Measurements from ENCODE around the gene MTCL1. TPM values are rescaled to one million over a fixed set of nuclear protein-coding genes. Genes with fewer than 3 reads are reported as not detected.

MTCL1 gene
- total RNA-seq, 1 donor from 2014 or later: 2.9 TPM

- Mint-ChIP-seq H3K36me3 (ENCODE audit: low read depth) (no peaks in the 10 kb centered on the region), H3K27me3 (no peaks in the 10 kb centered on the region), H3K9me3 (no peaks in the 10 kb centered on the region), H3K4me3 (no peak overlapping the region), H3K4me1 (no peaks in the 10 kb centered on the region), H3K27ac (no peak overlapping the region)
- CTCF ChIA-PET: no interaction called here
- ATAC-seq (ENCODE audit: low read depth): no peak
- intact Hi-C loops (cut with micrococcal nuclease): no loop called here
- no peak for TF ChIP-seq CTCF (IDR thresholded peaks at IDR 0.05)
- DNase-seq: no peak
- POLR2A ChIA-PET: no interaction called here
Measured at GRCh38 chr18:8777846-8778245, 72.5 kb downstream of the MTCL1 start.

- ChIA-PET POLR2A (no interaction called here), CTCF (no interaction called here)
- ATAC-seq (ENCODE audit: low read depth) (no peak), DNase-seq (no peak)
- Mint-ChIP-seq H3K4me3 (no peak overlapping the region), H3K36me3 (ENCODE audit: low read depth) (no peaks in the 10 kb centered on the region), H3K27me3 (no peaks in the 10 kb centered on the region), H3K9me3 (no peaks in the 10 kb centered on the region), H3K4me1 (no peaks in the 10 kb centered on the region), H3K27ac (no peak overlapping the region)
- TF ChIP-seq CTCF (IDR thresholded peaks at IDR 0.05): no peak
- intact Hi-C loops (cut with micrococcal nuclease): no loop called here
Measured at GRCh38 chr18:8778386-8778785, 73.0 kb downstream of the MTCL1 start.

- intact Hi-C loops (cut with micrococcal nuclease): no loop called here
- H3K36me3 Mint-ChIP-seq (ENCODE audit: low read depth): no peaks in the 10 kb centered on the region
- ATAC-seq (ENCODE audit: low read depth) (no peak), DNase-seq (no peak)
- no peak overlapping the region for H3K4me3 Mint-ChIP-seq
- no peak overlapping the region for H3K27ac Mint-ChIP-seq
- TF ChIP-seq CTCF (IDR thresholded peaks at IDR 0.05): no peak
- no peaks in the 10 kb centered on the region for H3K27me3 Mint-ChIP-seq
- CTCF ChIA-PET: no interaction called here
- no peaks in the 10 kb centered on the region for H3K4me1 Mint-ChIP-seq
- POLR2A ChIA-PET: no interaction called here
- H3K9me3 Mint-ChIP-seq: no peaks in the 10 kb centered on the region
Measured at GRCh38 chr18:8778824-8779223, 73.5 kb downstream of the MTCL1 start.

- CTCF ChIA-PET: no interaction called here
Measured at GRCh38 chr18:8779251-8779650, 73.9 kb downstream of the MTCL1 start.

GRCh38 chr18:8780227-8780626 is 74.9 kb downstream of the MTCL1 start:
- Mint-ChIP-seq H3K9me3 (no peaks in the 10 kb centered on the region), H3K27me3 (no peaks in the 10 kb centered on the region), H3K4me3 (no peak overlapping the region), H3K4me1 (no peaks in the 10 kb centered on the region), H3K36me3 (ENCODE audit: low read depth) (no peaks in the 10 kb centered on the region), H3K27ac (no peak overlapping the region)
- no peak for TF ChIP-seq CTCF (IDR thresholded peaks at IDR 0.05)
- ATAC-seq (ENCODE audit: low read depth): no peak
- POLR2A ChIA-PET: no interaction called here
- no peak for DNase-seq
- CTCF ChIA-PET: no interaction called here
- intact Hi-C loops (cut with micrococcal nuclease): loop anchor here (10.0 kb wide), 1 partner anchor 205 kb away; no protein-coding TSS in a partner anchor

More at GRCh38 chr18:8779251-8779650, 73.9 kb downstream of the MTCL1 start:
- intact Hi-C loops (cut with micrococcal nuclease): no loop called here
- H3K36me3 Mint-ChIP-seq (ENCODE audit: low read depth): no peaks in the 10 kb centered on the region
- H3K27ac Mint-ChIP-seq: no peak overlapping the region
- no peak for TF ChIP-seq CTCF (IDR thresholded peaks at IDR 0.05)
- POLR2A ChIA-PET: no interaction called here
- H3K4me1 Mint-ChIP-seq: no peaks in the 10 kb centered on the region
- H3K9me3 Mint-ChIP-seq: no peaks in the 10 kb centered on the region
- DNase-seq (no peak), ATAC-seq (ENCODE audit: low read depth) (no peak)
- no peak overlapping the region for H3K4me3 Mint-ChIP-seq
- no peaks in the 10 kb centered on the region for H3K27me3 Mint-ChIP-seq
